GM21576 (cell line): ENCODE results near the gene GLT8D2.
"Not testable (repeated sequence)": the region's sequence is repeated elsewhere in the genome, so short reads cannot be mapped to it uniquely, and the experiment has no call there.

ENCODE experiments used
- ATAC-seq: cut with Tn5 transposase; IDR thresholded peaks from one replicate; pipeline ENCODE4 v1.9.1; 2021; ENCODE audit warnings: mild to moderate bottlenecking, moderate library complexity; ENCODE audit not compliant: unreplicated experiment

GLT8D2 gene

DNA sequence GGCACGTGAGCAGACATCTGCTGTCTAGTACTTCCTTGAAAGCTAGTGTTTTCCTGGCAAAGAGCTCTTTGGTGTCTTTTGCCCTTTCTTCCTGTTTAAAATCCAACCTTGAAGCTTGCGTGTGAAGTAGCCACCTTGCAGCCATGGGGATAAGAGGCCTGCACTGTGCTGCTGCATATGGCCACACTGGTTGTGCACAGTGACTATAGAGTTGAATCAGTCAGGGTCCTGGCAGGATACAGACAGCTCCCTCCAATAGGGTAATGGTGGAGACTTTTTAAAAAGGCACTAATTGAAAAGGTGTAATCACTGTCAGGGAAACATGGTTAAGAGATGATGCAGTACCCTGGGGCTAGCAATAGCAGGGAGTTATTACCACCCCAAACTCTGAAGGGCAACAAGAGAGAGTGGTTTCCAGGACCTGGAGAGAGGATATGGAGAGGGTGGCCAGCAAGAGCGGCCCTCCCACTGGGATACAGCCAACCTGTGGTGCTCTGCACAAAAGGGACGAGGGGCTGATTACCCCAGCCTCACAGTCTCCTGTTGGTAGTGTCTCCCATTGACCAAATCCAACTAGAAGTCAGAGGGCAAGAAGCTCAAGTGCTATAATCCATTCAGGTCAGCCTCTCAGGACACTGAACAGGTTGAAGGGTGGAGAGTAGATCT, 4.8 kb upstream of the GLT8D2 start:
- no peak for ATAC-seq

DNA sequence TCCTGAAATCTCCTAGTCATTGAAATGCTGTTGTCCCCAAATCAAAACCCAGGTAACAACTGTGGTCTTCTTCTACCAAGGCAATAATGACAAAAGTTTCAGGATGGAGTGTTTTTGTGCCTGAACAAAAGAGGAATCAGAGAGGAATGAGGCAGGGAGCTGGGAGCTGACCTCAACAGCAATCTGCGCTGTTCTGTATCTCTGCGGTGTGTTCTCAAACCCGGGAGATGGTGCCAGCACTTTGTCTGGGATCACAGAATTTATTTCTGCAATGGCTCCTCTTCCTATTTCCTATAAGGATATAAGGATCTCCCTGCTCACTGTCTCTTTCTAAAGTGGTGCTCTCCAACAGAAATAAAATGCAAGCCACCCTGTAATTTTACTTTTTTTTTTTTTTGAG, 449 bp upstream of the GLT8D2 start:
- ATAC-seq, result no peak

DNA sequence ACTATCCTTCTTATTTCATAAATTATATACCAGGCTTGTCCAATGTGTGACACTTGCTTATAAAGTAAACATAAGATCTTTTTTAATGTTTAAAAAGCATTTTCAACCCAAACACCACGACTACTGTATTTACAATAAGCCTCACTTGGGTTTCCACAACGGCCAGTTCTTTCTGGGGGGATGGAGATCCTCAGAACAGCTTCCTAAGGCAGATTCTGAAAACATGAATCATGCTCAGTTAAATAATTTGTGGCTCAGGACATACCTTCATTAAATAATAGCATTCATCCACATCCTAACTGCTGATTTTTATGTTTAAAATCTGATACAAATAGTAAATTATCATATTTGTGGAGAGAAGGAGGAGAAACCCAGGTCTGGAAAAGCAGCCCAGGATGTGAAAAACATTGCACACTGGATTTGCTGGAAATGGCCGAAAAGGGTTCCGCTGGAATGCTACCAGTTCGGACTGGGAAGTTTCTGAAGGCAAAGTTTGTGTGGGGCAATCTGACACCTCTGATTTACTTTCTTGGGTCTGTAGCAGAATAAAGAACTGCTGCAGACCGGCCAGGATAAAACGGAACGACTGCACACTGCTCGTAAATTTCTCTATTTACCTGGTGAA, 597 bp downstream of the GLT8D2 start:
- ATAC-seq, result no peak

DNA sequence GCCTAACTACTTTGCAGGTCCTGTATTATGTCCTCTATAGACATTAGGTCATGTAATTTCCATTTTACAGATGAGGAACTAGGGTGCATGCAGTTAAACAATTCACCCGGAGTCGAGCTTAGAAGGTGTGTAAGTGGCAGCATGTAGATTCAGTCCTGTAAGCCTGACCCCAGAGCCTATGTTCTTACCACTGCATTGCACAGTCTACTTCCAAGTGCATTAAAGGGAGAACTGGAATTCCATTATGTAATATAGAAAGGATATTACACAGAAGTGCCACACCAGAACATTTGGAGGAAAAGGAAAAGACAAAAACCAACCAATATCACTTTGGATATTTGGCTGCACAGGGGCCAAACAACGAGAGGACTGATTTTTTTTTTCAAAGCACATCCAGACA, 1.2 kb downstream of the GLT8D2 start:
- ATAC-seq, result no peak

DNA sequence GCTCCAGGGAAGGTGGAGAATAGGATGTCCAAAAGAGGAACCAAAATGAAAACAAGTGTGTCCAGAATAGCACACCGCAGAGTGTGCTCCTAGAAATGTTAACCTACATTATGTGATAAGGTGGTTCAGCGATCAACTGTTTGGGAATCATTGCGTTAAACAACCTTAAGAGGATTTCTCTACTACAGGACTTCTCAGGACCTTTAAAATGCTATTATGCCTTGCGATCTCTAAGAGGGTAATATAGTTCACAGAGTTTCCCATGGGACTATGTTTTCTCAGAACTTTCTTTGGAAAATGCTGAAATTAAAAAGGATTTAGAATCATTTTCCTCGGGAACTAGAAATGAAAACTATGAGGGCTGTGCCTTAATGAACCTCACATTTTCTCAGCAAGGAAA, 1.8 kb downstream of the GLT8D2 start:
- no peak for ATAC-seq

DNA sequence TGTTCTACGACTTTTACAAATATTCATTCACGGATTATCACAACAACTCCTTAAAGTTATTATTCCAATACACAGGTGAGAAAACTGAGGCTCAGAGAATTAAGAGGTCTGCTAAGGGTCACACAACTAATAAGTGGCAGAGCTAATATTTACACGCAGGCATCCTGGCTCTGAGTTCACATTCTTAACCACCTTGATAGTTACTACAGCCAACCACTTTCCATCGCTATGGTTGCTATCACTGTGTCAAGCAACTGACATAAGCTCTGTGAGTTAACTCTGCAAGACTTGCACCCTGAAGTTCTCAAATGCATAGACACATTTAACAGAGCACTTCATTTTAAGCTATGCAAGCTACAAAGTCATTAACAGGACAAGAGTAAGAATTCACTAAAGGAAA, 3.7 kb downstream of the GLT8D2 start:
- ATAC-seq, result no peak

DNA sequence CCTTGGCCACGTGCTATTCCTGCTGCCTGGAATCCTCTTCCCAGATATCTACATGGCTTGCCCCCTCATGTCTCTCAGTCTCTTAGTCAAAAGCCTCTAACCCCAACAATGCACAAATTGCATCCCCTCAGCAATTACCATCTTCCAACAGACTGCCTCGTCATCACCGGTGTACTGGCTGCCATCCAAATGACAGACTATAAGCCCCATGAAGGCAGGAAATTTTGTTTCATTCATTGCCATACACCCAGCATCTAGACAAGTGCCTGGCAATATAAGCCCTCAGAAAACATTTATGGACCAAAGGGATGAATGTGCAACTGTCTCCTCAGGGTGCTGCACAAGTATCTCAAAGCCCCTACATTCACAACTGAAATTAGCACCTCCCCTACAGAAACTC, 5.8 kb downstream of the GLT8D2 start:
- ATAC-seq, result no peak

DNA sequence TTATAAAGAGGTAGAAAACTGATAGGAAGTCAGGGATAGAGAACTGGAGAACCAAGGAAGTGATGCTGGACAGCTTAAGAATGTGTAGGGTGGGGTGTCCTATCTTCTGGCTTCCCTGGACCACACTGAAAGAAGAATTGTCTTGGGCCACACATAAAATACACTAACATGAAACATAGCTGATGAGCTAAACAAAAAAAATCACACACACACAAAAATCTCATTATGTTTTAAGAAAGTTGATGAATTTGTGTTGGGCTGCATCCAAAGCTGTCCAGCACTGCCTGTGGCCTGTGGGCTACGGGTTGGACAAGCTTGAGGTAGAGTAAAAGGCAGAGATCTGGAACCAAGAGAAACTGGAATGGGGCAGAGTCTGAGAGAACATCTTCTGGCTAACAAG, 7.4 kb downstream of the GLT8D2 start:
- no peak for ATAC-seq

DNA sequence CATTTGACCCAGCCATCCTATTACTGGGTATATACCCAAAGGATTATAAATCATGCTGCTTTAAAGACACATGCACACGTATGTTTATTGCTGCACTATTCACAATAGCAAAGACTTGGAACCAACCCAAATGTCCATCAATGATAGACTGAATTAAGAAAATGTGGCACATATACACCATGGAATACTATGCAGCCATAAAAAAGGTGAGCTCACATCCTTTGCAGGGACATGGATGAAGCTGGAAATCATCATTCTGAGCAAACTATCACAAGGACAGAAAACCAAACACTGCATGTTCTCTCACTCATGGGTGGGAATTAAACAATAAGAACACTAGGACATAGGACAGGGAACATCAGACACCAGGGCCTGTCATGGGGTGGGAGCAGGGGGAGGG, 10.2 kb downstream of the GLT8D2 start:
- not testable (repeated sequence) for ATAC-seq

DNA sequence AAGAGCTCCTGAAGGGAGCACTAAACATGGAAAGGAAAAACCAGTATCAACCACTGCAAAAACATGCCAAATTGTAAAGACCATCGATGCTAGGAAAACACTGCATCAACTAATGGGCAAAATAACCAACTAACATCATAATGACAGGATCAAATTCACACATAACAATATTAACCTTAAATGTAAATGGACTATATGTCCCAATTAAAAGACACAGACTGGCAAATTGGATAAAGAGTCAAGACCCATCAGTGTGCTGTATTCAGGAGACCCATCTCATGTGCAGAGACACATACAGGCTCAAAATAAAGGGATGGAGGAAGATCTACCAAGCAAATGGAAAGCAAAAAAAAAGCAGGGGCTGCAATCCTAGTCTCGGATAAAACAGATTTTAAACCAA, 13.8 kb downstream of the GLT8D2 start:
- not testable (repeated sequence) for ATAC-seq

DNA sequence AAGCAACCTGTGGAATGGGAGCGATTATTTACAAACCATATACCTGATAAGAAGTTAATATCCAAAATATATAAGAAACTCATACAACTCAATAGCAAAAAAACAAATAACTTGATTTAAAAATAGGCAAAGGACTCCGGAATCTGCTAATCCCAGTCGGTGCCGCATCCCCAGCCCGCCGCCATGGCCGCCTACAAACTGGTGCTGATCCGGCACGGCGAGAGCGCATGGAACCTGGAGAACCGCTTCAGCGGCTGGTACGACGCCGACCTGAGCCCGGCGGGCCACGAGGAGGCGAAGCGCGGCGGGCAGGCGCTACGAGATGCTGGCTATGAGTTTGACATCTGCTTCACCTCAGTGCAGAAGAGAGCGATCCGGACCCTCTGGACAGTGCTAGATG, 19.4 kb downstream of the GLT8D2 start:
- ATAC-seq, result not testable (repeated sequence)

DNA sequence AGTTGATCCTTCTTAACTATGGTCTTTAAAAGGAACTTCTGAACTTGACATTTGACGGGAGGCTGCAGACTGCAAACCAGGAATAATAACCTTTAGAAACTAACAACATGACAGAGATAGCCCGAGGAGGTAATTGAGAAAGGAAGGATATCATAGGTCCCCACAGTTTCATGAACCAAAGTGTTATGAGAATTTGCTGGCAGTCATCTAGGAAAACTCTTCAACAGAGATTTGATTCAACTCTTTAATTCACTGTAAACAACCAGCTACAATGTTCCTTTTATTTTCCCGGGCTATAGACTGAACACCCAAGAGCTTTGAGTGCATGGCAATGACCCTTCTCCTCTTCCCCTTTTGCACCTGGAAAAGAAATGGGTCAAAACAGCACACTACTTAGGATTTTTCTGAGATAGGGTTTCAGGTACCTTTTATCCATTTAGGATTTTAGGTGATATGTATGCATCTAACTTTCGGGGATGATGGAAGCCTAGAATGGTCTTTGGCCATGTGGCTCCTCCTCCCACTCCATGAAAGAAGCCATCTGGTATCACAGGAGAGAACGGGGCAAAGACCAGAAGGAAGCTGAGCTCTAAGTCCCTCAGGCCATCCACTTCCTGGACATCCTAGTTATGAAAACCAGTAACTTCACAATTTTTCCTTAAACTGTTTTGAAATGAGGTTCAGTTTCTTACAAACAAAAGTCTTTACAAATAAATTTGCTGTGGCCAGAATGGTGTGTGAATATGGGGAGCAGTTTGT, 23.0 kb downstream of the GLT8D2 start:
- no peak for ATAC-seq

DNA sequence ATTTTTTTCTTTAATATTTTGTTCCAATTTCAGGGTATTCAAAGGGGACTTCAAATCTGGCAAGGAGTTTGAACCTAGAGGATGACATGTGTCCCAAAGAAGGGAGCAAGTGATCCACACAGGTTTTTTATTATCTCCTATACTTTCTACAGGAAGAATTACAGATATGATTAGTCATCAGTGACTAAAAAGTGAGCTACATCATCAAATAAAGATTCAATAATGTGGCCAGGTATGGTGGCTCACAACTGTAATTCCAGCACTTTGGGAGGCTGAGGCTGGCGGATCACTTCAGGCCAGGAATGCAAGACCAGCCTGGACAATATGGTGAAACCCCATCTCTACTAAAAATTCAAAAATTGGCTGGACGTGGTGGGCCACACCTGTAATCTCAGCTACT, 24.2 kb downstream of the GLT8D2 start:
- ATAC-seq, result no peak

DNA sequence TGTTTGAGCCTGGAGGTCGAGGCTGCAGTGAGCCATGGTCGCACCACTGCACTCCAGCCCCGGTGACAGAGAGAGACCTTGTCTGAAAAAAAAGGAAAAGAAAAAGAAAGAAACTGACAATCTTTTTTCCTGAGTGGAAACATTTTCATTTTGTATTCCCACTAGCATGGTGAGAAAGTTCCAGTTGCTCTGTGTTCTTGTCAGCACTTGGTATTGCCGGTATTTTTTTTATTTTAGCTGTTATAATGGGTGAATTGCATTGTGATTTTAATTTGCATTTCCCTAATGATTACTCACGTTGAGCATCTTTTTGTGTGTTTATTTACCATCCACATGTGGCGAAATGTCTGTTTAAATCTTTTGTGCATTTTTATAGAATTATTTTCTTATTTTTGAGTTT, 25.6 kb downstream of the GLT8D2 start:
- no peak for ATAC-seq

DNA sequence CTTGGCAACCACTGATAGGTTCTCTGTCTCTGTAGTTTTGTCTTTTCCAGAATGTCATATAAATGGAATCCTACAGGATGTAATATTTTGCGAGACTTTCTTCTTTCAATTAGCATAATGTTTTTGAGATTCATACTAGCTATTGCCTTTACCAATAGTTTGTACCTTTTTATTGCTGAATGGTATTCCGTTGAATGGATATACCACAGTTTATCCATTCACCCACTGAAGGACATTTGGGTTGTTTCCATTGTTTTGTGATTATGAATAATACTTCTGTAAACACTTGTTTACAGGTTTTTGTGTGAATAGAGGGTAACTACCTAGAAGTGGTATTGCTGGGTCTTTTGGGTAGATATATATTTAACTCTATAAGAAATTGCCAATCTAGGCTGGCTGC, 26.3 kb downstream of the GLT8D2 start:
- ATAC-seq, result no peak

DNA sequence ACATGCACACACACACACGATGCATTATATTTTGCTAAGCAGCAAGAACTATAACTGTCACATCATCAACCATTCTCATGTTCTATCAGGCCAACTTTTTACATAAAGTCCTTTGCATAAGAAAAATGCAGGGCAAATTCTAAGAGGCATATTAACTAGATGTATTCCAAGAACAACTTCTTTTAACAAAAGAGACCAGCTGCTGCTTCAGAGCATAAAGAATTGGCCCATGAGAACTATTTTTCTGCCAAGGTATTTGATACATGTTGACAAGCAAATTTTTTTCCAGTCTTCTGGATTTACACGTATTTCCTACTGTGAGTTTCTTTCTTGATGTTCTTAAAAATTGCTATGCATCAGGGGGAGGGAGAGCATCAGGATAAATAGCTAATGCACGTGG, 27.2 kb downstream of the GLT8D2 start:
- no peak for ATAC-seq

DNA sequence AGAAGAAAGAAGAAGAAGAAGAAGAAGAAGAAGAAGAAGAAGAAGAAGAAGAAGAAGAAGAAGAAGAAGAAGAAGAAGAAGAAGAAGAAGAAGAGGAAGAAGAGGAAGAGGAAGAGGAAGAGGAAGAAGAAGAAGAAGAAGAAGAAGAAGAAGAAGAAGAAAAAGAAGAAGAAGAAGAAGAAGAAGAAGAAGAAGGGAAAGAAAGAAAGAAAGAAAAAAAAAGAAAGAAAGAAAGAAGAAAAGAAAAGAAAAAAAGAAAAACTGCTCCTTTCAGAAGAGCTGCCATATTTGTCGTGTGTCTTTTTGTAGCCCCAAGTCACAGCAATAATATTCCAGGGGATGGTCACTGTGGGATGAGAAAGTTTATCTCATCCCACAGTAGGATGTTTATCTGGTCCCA, 28.1 kb downstream of the GLT8D2 start:
- ATAC-seq, result not testable (repeated sequence)

DNA sequence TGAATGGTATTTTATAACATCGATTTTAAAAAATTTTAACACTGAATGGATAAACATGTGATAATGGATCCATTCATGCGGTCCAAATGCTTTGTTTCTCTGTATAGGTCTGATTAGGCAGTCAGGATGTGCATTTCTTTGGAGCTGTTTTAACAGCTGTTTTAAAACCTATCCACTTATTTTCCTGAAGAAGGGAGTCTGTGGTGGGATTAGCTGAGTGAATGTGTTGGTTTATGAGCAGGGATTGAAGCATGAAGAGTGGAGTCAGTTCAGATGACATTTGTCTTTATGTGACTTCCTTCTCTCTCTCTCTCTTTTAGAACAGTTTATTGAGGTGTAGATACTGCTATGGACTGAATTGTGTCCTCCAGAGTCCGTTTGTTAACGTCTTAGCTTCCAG, 37.7 kb downstream of the GLT8D2 start:
- ATAC-seq, result no peak

DNA sequence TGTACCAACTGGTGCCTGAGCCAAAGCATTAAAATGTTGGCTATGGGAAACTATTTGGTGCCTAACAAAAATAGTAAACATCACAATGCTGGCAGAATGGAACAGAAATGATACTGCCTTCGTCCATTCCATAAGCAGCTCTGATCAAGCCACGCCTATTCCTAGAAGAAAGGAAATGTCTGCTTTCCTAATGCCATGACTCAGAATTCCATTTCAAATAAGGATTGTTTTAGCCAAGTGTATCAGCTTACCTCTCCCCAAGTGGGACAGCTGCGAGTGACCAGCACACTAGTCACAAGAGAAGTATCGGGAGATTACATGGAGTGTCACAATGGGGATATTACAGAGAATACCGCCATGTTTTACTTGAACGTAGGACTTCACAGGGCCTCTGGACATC, 38.7 kb downstream of the GLT8D2 start:
- ATAC-seq, result no peak

DNA sequence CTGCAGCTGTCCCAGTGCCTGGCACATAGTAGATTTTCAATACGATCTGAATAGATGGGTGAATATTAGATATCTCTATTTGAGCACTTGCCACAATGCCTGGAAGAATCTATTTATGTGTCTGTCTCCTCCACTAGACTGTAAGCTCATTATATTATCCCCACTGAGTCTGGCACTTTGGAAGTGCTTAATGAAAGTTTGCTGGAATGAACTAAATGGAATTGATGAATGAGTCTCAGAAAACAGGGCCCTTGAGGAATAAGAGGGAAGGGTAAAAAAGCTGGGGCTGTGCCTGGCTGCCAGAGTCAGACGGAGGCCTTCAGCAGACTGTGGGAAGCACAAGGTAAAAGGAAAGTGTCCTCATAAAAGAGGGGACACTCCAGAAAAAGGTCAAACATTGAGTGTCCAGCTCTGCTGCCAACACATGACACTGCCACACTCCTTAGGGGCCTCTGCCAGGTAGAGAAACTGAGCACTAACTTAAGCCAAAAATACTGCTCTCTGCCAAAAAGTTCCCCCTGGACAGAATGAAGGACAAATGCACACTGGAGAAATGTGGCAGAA, 39.3 kb downstream of the GLT8D2 start:
- ATAC-seq, result no peak

DNA sequence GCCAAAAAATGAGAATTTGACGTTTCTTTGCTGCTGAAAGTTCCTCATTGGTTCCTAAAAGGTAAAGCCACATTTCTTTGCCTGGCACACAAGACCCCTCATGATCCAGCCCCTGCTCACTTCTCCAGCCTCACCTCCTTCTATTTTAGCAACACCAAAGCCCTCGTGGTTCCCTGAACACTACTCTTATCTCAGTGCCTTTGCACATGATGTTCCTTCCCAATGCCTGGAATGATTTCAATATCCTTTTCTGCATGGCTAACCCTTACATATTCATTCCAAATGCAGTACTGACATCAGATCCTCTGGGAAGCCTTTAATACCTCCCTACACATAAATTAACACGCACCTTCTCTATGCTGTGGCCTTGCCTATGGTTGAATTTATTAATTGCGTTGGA, 39.9 kb downstream of the GLT8D2 start:
- ATAC-seq, result no peak

DNA sequence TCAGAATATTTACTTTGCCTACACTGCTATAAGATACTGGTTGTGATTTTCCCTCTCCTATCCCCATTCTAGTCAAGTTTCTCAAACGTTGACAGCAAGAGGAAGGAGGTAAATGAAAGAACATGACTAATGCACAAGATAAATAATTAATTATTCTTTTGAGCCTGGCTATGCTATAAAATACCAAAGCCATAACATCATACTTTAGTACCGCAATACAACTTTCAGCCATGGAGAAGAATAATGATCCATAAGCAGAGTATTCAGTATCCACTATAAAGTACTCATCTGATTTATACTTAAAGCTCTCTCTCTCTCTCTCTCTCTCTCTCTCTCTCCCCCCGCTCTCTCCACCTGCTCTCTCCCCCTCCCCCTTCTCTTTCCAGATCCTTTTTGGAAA, 43.1 kb downstream of the GLT8D2 start:
- no peak for ATAC-seq
